ENCODE data around the gene ZBED2.
"Not testable (repeated sequence)": the region's sequence is repeated elsewhere in the genome, so short reads cannot be mapped to it uniquely, and the experiment has no call there.

ZBED2 gene, protein sequence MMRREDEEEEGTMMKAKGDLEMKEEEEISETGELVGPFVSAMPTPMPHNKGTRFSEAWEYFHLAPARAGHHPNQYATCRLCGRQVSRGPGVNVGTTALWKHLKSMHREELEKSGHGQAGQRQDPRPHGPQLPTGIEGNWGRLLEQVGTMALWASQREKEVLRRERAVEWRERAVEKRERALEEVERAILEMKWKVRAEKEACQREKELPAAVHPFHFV

GRCh38 chr3:111595232-111595631 is at the start of gene ZBED2:
ZBED2 (minus strand) TSS chr3:111595346; CDS start chr3:111594201, 1,145 bp downstream.
- TF ChIP-seq, protein P1, sequence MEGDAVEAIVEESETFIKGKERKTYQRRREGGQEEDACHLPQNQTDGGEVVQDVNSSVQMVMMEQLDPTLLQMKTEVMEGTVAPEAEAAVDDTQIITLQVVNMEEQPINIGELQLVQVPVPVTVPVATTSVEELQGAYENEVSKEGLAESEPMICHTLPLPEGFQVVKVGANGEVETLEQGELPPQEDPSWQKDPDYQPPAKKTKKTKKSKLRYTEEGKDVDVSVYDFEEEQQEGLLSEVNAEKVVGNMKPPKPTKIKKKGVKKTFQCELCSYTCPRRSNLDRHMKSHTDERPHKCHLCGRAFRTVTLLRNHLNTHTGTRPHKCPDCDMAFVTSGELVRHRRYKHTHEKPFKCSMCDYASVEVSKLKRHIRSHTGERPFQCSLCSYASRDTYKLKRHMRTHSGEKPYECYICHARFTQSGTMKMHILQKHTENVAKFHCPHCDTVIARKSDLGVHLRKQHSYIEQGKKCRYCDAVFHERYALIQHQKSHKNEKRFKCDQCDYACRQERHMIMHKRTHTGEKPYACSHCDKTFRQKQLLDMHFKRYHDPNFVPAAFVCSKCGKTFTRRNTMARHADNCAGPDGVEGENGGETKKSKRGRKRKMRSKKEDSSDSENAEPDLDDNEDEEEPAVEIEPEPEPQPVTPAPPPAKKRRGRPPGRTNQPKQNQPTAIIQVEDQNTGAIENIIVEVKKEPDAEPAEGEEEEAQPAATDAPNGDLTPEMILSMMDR (IDR thresholded peaks at IDR 0.05): no peak
- no peak for DNase-seq (ENCODE audit: low spot score)
- Histone ChIP-seq H3K4me3 (no peak within 1 kb of the TSS), H3K27ac (no peak within 1 kb of the TSS)

DNA sequence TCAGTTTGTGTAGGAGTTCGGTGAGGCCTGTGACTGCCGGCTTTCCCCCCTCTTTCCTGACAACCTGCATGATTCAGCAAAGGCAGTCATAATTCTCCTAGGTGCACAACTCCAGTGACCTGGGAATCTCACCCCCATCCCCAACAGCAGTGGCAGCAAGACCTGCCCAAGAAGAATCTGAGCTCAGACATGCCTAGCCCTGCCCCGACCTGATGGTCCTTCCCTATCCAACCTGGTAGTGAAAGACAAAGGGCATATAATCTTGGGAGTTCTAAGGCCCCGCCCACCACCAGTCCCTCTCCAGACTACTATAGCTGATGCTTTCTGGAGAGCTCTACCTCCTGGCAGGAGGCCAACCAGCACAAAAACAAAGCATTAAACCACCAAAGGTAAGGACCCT is 44.2 kb upstream of the ZBED2 start:
- DNase-seq (ENCODE audit: low spot score): no peak
- Histone ChIP-seq H3K27ac (no peak overlapping the region), H3K4me3 (no peak overlapping the region)
- TF ChIP-seq, protein P1 (IDR thresholded peaks at IDR 0.05): no peak

DNA sequence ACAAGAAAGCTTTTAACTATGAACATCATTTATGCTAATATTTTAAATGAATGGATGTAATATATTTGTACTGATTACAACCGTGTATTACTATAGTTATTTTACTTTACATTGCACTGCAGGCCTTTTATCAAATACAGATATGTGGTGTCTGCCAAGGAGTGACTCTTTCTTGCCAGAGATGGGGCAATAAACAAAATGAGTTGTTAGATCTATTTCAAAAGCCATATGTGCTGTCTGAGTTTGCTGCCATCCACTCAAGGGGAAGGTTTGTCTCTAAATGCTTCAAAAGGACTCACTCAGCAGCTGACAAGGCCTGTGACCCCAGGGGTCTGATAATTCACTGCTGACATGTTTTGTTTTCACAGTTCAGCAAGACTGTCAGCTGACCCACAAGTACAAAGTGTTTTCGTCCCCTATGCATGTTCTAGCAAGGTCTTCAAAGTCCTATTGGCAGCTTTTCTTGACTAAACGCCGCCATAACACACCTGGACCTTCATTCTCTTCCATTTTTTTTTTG is 41.3 kb upstream of the ZBED2 start:
- DNase-seq (ENCODE audit: low spot score): no peak
- H3K4me3 ChIP-seq: no peak overlapping the region
- TF ChIP-seq, protein P1 (IDR thresholded peaks at IDR 0.05): no peak
- H3K27ac ChIP-seq: no peak overlapping the region

- H3K27ac ChIP-seq: no peak overlapping the region
- no peak overlapping the region for H3K4me3 ChIP-seq
- TF ChIP-seq, protein P1 (IDR thresholded peaks at IDR 0.05): no peak
- no peak for DNase-seq (ENCODE audit: low spot score)
These were observed 40.3 kb upstream of the ZBED2 start for GRCh38 chr3:111635403-111635802.

- not testable (repeated sequence) for H3K27ac ChIP-seq; DNase-seq (ENCODE audit: low spot score); H3K4me3 ChIP-seq
These were observed 35.5 kb upstream of the ZBED2 start for GRCh38 chr3:111630638-111631037.

- not testable (repeated sequence) for DNase-seq (ENCODE audit: low spot score); H3K4me3 ChIP-seq; H3K27ac ChIP-seq
These were observed 33.9 kb upstream of the ZBED2 start for GRCh38 chr3:111629018-111629417.

DNA sequence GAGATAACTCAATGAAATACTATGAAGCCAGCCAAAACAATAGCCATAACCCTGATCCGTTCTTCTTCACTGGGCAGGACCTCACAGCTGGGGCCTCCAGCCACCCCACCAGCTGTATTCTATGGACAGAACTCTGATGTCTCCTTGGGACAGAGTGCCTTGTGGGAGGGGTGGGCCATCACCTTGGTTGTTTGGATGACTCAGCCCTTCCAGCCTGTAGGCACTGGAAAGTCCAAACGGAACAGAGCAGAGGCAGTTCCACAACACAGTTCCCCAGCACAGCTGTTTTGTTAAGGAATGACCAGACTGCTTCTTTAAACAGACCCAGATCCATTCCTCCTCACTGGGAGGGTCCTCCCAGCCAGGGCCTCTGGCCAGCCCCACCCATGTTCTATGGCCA is 31.9 kb upstream of the ZBED2 start:
- Histone ChIP-seq H3K27ac (no peak overlapping the region), H3K4me3 (no peak overlapping the region)
- no peak for DNase-seq (ENCODE audit: low spot score)
- TF ChIP-seq, protein P1 (IDR thresholded peaks at IDR 0.05): no peak

GRCh38 chr3:111621535-111621934 is 26.4 kb upstream of the ZBED2 start:
- TF ChIP-seq, protein P1 (IDR thresholded peaks at IDR 0.05): no peak
- Histone ChIP-seq H3K4me3 (no peak overlapping the region), H3K27ac (no peak overlapping the region)
- no peak for DNase-seq (ENCODE audit: low spot score)

All from coronary artery (tissue), 2 donors.